Activated CD4-positive, alpha-beta T cell treated with anti-CD3 and anti-CD28 coated beads, Interleukin-2, amount 10 ng/mL, durations not matched to agents 24 days and 14 days (primary cell): ENCODE measurements around the gene ELAC2. TPM values are rescaled to one million over a fixed set of nuclear protein-coding genes. Genes with fewer than 3 reads are reported as not detected.

ENCODE experiments used
- total RNA-seq: library from RNA; stranded (reverse); gene quantifications from 2 replicates; pipeline ENCODE4 v1.2.3, GENCODE V29; 2022

Gene ELAC2
- total RNA-seq, 1 donor from 2014 or later: 102 TPM

Other genes starting within 250 kb of the ELAC2 start
- gene ARHGAP44, start 228.5 kb downstream of the ELAC2 start, total RNA-seq: 0.49 TPM in 1 of 2 replicates, not detected in the other